Left colon (tissue), 2 donors: ENCODE data around the gene FEM1B. TPM values are rescaled to one million over a fixed set of nuclear protein-coding genes. Genes with fewer than 3 reads are reported as not detected.
"Not testable (repeated sequence)": the region's sequence is repeated elsewhere in the genome, so short reads cannot be mapped to it uniquely, and the experiment has no call there.

ENCODE experiments used
- ATAC-seq: fragments of 200-7000 bp; cut with Tn5 transposase; one replicate; pipeline ENCODE4 v1.9.1; 2020; ENCODE audit warnings: mild to moderate bottlenecking, moderate library complexity
- DNase-seq, 2 donors: peaks; one replicate each; pipeline ENCODE4 v3.0.0-alpha.2; 2020
- intact Hi-C, 2 donors: fragments of 100-400 bp; cut with DNase I in 1 of 2; cut with micrococcal nuclease in 1 of 2; formaldehyde crosslinking; loops; one replicate each; pipeline versions ENCODE4 v1.11.2 to v1.14.0; 2022; cut with DNase I, micrococcal nuclease
- long read RNA-seq: library from polyadenylated mRNA; unstranded; transcript quantifications from one replicate; pipeline ENCODE4 v2.0.0, GENCODE V29; 2021
- total RNA-seq, 2 donors: library from RNA; stranded (reverse); fragmentation: NEBNext Ultra II Directional; extraction: Animal tissue kit (Norgen Biotek cat#: 25700); gene quantifications; one replicate each; pipeline ENCODE4 v1.2.1, GENCODE V29; 2021
- donor health status: DM: no; HTN: no; CAD: no.
- donor health status: DM: yes; HTN: yes; CAD: no.

The FEM1B gene
- 10 to 100 TPM; 51.2 to 55.3 TPM for total RNA-seq
- long read RNA-seq, full-length matches to known transcripts, result 4 of 18 reads
- long read RNA-seq, partial matches to known transcripts, result 0 of 18 reads
- long read RNA-seq, other reads (novel, unspliced or antisense), result 14 of 18 reads

GRCh38 chr15:68277603-68278344 is at the start of gene FEM1B:
Gene FEM1B (plus strand): TSS chr15:68277745. CDS start chr15:68278418, 673 bp downstream.
- ATAC-seq (peak; percentile 87), DNase-seq (peak; percentile 91 to 94)
- intact Hi-C loops, result no loop called here

- DNase-seq (no peak), ATAC-seq (peak; percentile 1)
- intact Hi-C loops, result no loop called here
These were observed 49.2 kb upstream of the FEM1B start for GRCh38 chr15:68228143-68228970.

GRCh38 chr15:68228971-68229385 is 48.6 kb upstream of the FEM1B start:
- DNase-seq, result no peak
- ATAC-seq, result peak; percentile 1
- intact Hi-C loops, result no loop called here

- intact Hi-C loops, result no loop called here
- DNase-seq (peak; percentile 77 to 87), ATAC-seq (peak; percentile 88)
These were observed 48.0 kb upstream of the FEM1B start, which contains the start of gene CLN6 for GRCh38 chr15:68229386-68230156. Gene CLN6 (minus strand): TSS chr15:68229728. CDS start chr15:68229584, 144 bp downstream.

GRCh38 chr15:68230157-68231100 is 47.1 kb upstream of the FEM1B start:
- intact Hi-C loops, result no loop called here
- DNase-seq, result no peak
- ATAC-seq, result no peak

GRCh38 chr15:68231102-68231818 is 46.3 kb upstream of the FEM1B start:
- intact Hi-C loops, result no loop called here
- DNase-seq, result no peak
- ATAC-seq, result no peak

GRCh38 chr15:68232449-68232848 is 45.1 kb upstream of the FEM1B start:
- DNase-seq (peak in 1 of 2 donors; percentile 49), ATAC-seq (peak; percentile 40)

GRCh38 chr15:68232937-68233336 is 44.6 kb upstream of the FEM1B start:
- ATAC-seq, result no peak
- intact Hi-C loops, result no loop called here
- no peak for DNase-seq

More at GRCh38 chr15:68232449-68232848, 45.1 kb upstream of the FEM1B start:
- intact Hi-C loops, result no loop called here

- intact Hi-C loops, result no loop called here
- no peak for DNase-seq
- no peak for ATAC-seq
These were observed 43.5 kb upstream of the FEM1B start for GRCh38 chr15:68234060-68234459.

GRCh38 chr15:68234520-68234919 is 43.0 kb upstream of the FEM1B start:
- DNase-seq, intact Hi-C loops, ATAC-seq: not testable (repeated sequence)

GRCh38 chr15:68235022-68235421 is 42.5 kb upstream of the FEM1B start:
- no peak for ATAC-seq
- intact Hi-C loops, result no loop called here
- DNase-seq, result no peak

- ATAC-seq, result no peak
- intact Hi-C loops, result no loop called here
- DNase-seq, result no peak
These were observed 38.5 kb upstream of the FEM1B start for GRCh38 chr15:68239025-68239424.

- ATAC-seq, result no peak
- intact Hi-C loops, result no loop called here
- DNase-seq, result no peak
These were observed 36.2 kb upstream of the FEM1B start for GRCh38 chr15:68241088-68241935.

GRCh38 chr15:68244235-68244634 is 33.3 kb upstream of the FEM1B start:
- DNase-seq (no peak), ATAC-seq (no peak)
- intact Hi-C loops, result no loop called here

GRCh38 chr15:68249058-68249713 is 28.4 kb upstream of the FEM1B start:
- DNase-seq (no peak), ATAC-seq (no peak)
- intact Hi-C loops, result no loop called here
